ENCODE data around the gene DNAJC7.
A peak's percentile ranks its signal among the peaks of the same experiment; 100 is the strongest.

Gene DNAJC7

DNA sequence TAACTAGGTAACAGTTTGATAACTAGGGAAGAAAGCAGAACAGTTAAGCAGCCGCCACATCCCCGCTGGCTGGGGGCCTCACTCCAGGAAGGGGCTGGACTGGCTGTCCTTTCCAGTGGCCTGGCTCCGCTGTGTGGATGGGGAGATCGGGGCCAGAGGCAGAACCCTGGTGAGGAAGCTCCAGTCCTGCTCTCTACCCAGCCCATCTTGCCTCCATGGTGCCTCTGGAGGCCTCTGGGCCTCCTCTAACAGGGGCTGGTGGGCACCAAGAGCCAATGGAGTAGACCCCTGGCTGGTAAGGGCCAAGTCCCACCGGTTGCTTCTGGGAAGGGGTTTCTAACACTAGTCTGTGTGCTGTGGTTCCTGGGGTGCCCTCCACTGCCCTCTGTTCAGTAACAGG is 42.6 kb downstream of the DNAJC7 start:
- no peak for DNase-seq

DNA sequence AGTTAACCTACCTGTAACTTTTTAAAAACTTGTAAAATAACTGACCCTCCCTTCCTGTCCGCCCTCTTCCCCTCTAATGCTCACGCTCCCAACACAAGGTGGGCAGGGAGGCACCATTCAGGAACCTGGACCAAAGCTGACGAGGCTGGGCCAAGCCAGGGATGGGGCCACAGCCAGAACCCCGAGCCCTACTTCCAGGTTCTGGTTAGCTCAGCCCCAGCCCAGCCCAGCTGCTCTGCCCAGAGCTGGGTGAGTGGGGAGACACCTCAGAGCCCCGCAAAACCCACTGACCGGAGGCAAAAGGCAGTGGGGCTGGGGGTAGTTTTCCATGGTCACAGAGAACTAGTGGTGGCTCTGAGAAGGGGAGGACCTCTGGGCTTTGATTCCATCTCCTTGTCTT is 43.2 kb downstream of the DNAJC7 start:
- no peak for DNase-seq

DNA sequence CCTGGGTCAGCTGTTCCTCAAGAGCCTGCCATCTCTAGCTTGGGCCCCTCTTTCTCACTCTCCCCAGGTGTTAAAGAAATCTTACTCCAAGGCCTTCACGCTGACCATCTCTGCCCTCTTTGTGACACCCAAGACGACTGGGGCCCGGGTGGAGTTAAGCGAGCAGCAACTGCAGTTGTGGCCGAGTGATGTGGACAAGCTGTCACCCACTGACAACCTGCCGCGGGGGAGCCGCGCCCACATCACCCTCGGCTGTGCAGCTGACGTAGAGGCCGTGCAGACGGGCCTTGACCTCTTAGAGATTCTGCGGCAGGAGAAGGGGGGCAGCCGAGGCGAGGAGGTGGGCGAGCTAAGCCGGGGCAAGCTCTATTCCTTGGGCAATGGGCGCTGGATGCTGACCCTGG is 43.8 kb downstream of the DNAJC7 start:
- no peak for DNase-seq

DNA sequence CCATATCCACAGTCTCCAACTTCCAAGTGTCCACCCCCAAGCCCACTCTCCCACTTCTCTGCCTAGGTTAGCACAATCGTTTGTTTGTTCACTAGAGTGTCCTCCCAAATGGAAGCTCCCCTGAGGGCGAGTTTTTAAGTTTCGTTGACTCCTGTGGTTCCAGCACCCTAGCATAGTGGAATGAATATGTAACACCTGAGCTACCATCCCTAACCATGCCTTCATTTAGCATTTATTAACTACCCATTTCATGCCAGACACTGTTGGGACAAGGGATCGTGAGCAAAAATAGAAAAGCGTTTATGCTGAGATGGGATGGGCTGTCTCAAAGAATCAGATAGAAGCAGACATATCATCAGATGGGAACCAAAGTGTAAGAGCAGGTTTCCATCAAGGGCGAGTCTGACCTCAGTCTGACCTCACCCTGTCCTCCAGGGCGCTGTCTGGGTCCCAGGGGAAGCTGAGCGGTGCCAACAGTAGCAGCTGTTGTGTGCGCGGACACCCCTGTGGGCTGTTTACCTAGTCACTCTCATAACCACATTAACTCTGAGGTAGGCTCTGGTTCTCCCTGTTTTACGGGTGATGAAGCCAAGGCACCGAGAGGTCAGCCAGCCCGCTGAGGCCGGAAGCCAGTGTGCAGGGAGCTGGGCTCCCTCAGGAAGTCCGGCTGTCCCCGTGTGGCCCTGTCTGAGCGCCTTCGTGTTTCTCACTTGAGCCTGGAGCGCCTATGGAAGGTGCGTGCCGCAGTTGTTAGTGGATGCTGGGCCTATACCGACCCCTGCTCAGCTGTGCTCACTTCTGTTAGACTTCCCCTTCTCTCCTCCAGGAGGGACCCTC is 44.5 kb downstream of the DNAJC7 start:
- no peak for DNase-seq

DNA sequence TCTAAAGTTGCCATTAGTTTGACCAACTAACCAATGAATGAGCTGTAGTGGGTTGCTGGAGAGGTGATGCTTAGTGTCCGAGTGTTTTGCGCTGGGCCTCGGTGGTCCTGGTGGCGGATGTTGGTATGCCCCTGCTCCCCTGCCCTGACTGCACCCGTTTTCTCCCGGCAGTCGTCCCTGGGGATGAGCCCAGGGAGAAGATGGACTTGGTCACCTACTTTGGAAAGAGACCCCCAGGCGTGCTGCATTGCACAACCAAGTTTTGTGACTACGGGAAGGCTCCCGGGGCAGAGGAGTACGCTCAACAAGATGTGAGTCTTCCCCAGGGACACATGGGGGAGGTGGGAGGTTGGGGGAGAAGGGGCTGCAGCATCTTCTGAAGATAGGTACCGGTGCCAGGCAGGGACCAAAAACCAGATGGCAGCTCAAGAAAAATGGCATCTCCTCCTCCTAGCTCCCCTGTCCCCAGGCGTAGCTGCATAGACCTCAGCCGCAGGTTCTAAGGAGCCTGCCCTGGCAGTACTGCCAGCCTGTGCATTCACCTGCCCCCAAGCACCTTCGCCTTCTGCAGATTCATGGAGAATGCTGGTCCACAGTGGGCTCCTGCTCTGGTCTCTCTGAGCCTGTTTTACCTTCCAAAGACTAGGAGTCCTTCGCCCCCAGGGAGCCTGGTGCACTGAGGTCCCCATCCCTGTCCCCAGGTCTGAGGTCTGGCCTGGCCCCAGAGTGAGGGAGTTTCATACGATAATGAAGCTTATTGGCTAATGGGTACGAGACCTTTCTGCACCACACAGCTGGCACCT is 45.3 kb downstream of the DNAJC7 start:
- DNase-seq, result no peak

DNA sequence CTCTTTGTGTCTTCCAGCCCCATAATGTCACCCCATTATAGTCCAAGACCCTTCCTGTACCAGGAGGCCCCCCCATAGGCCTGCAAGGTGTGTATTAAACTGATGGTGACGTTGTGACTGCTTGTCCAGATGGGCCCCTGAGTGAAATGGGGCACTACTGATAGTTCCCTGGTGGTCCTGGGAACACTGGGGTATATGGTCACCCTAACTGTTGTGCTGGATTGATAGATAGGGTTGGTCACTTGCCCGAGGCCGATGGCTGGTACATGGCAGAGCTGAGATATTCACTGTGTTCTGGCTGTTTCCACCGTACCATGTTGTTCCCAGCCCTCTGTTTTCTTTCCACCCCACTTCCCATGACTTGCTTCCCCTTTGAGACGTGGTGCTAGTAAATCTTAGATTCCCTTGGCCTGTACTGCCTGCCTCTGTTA is 46.3 kb downstream of the DNAJC7 start:
- no peak for DNase-seq

DNA sequence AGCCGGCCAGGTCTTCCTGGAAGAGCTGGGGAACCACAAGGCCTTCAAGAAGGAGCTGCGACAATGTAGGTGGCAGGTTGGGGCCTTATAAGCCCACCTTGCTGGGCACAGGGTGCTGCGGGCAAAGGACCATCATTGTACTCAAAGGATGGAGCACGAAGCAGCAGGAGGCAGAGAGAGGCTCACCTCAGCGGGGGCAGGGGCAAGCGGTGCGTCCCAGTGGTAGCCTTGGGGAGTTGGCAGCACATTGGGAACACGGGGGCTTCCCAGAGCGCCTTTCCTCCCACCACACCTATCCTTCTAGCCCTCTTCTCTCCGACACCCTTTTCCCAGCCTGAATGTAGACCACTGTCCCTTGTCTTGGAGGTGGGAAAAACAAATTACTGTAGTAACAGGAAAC is 48.6 kb downstream of the DNAJC7 start:
- no peak for DNase-seq

DNA sequence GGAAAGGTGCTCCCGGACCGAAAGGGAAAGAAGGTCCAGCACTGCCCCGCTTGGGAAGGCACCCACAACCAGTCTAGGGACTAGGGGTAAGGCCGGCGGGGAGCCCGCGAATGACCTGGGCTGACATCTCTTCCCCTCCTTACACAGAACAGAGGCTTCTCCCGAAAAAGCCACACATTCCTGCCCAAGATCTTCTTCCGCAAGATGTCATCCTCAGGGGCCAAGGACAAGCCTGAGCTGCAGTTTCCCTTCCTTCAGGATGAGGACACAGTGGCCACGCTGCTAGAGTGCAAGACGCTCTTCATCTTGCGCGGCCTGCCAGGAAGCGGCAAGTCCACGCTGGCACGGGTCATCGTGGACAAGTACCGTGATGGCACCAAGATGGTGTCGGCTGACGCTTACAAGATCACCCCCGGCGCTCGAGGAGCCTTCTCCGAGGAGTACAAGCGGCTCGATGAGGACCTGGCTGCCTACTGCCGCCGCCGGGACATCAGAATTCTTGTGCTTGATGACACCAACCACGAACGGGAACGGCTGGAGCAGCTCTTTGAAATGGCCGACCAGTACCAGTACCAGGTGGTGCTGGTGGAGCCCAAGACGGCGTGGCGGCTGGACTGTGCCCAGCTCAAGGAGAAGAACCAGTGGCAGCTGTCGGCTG is 49.2 kb downstream of the DNAJC7 start:
- DNase-seq, result no peak

DNA sequence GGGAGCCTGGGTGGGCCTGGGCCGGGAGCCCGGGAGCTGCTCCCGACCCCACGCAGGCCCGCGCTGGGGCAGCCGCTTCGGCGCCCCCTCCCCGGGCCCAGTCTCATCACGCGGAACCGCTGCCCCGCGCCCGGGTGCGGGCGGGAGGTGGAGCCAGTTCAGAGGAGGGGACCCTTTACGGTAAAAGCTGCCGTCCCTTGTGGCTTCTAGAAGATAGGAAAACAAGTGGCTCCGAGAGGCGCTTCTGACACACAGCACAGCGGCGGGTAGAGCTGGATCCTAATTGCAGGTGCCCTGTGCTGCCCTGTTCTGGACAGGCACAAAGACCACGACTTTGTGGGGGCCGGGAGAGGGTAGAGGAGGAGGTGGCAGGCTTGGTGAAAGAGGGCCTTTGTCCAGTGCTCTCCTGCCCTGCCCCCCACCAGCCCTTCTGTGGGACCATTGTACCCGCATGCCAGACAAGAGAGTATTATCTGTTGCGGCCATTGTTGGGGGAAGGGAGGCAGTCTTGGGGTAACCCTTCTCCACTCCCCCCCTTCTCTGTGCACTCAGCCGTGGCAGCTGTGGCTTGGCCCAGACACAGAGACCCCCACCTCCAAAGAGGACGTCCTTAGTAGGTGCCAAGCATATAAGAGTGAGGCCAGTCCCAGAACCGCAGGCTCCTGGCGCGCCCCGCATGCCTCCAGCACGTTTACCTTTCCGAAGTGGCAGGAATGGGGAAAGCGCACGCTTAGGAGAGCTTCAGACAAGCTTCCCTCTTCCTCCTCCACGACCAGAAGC is 49.9 kb downstream of the DNAJC7 start:
- no peak for DNase-seq

DNA sequence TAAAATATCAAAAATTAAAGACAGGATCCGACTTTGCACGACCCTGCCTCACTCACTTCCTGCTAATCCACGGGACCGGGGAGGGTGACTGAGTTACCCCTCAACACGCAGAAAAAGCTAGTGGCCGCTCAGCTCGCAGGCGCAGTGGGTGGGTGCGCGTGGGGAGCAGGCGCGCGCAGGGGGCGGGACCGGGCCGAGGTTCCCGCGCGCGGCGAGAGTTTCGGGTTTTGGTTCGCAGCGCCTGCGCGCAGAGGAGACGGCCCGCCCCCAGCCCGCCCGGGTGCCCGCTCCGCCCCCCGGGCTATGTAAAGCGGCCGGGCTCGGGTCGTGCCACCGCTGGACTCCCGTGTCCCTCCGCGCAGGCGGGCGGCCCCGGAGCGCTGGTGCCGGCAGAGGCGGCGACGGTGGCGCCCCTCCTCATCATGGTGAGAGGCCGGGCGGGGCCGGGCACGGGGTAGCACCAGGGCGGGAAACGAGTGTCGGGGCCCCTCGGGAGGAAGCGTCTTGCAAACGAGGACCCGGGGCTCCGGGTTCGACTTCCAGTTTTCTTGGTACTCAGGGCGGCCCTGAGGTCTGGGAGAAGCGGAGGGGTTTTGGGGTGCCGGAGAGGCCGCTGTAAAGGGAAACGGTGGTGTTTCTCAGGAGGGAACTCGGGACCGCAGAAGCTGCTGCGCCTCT is 50.6 kb downstream of the DNAJC7 start, which contains the start of gene CNP:
Gene CNP (plus strand): TSS at position 333 of the 678 bp plus-strand sequence. CDS start 90 bp downstream, at position 423.
- no peak for DNase-seq

DNA sequence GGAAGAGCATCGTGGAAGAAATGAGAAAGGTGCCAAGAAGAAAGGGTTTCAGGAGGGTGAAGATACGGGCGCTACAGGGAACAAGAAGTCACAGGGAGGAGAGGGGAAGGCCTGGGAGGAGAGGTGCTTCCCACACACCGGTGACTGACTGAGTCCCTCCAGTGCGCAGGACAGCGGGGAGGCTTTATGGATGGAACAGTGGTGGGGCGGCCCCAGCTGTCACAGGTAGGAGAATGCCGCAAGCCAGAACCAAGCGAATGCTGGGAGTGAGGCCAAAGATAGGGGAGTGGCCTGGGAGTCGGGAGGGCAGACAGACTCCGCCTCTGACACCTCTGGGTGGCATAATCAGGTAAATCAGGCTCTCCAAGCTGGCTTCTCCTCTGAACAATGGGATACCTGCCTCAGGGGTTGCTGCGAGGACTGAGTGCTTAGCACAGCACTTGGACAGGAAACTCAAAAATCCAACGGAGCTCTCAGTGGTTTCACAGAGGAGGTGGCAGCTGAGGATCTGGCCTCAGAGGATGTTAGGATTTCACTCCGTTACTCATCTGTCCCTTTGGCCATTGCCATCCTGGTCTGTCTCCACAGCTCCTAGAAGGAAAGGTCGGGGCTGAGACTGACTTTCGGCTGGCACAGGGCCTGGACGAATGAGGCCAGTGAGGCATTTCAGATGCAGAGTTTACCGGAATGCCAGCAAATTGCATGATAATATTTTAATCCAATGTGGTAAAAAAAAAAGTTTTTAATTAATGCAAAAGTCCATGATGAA is 51.4 kb downstream of the DNAJC7 start:
- peak; percentile 90 for DNase-seq

DNA sequence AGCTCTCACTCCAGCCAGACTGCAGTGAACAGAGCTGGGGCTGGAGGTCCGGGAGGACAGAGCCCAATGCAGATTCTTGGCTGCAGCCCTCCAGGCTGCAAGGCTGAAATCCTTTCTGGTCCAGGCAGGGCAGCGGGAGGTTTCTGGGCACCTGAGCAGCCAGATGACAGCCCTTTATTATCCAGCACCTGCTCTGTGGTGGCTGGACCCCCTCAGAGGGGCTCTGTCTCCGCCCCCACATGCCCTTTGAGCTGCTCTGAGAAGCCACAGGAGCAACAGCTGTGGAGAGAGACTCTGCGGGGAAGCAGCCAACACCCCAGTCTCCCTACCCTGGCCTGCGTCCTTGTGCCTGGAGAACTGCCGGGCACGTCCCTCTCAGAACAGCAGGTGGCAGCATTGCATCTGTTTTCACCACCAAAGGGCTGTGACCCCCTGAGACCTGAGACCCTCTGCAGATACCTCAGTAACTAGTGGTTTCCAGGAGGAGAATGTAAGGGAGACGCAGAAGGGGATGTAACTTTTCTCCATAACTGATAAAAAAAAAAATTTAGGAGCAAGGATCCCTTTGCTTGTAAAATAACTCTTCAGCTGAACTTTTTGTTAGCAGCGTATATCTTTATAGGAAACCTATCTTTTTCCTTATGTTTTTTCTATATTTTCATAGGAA is 54.3 kb downstream of the DNAJC7 start:
- no peak for DNase-seq

DNA sequence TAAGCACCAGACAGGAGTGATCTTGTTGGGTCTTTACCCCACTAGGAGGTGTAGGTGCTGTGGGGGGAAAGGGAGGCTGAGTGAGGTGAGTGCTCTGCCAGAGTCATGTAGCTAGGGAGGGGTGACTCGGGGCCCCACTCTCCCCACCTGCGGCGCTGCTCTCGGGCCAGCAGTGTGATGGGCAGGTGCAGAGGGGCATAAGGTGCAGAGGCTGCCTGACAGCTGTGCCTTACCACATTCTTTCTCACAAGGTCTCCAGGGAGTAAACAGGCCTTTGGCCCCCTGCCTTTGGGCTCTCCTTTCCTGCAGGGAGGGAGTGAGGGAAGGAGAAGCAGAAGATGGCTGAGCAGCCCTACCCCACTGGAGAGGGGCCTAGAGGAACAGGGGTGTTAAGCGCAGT is 55.1 kb downstream of the DNAJC7 start:
- no peak for DNase-seq

DNA sequence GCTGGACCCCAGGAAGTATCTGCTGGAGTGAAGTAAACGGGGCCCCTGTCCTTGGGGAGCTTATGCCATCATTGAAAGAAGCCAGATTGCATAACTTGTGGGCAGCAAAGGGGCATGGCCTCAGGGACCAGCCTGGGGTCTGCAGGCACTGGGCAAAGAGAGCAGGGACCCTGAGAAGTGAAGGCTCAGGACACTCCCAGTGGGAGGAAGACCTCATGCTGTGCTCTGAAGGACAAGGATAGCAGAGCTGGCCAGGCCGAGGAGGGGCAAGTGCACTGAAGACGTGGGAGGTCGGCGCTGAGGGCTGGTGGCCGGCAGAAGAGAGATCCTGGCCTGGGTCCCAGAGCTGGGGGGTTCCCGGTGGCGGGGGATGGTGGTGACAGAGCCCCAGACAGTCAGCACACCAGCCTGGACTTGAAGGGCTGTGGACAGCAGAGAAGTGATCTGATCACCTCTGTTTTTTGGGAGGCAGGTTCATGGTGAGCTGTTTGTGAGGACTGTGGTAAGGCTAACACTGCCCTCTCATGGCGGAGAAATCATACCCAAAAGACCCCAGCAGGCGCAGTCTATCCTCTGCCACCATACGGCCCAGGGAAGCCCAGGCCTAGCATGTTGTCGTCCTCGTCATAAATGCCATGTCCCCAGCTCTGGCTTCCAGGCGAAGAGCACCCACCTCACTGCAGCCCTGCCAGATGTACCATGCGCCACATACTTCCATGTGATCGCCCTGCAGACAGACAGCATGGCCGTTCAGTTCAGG is 57.7 kb downstream of the DNAJC7 start:
- DNase-seq, result no peak

DNA sequence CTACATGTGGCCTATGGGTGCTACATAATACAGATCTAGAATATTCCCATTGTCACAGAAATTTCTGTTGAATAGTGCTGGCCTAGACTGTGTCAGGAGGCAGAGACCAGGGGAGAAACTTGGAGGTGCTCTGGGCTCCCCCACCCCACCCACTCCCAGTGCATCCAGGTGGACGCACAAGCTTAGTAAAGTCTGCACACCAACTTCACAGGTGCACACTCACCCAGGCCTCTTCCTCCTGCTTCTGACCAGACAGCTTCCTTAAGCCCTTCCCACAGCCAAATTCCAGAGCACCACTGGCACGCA is 58.3 kb downstream of the DNAJC7 start:
- no peak for DNase-seq

DNA sequence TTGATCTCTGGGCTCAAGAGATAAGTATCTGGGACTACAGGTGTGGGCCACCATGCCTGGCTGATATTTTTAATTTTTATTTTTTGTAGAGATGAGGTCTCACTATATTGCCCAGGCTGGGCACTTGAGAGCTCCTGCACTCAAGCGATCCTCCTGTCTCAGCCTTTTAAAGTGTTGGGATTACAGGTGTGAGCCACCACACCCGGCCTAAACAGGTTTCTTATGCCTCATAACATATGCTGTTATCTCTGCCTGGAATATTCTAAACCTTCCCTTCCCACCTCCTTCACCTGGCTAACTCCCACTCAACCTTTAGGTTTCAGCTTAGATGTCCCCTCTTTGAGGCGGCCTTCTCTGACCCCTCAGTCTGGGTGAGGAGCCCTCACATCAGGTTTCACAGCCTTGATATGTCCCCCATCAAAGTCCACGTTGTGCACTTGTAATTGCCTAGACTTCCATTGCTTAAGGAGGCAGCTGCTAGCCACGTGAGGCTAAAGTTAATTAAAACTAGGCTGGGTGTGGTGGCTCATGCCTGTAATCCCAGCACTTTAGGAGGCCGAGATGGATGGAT is 59.3 kb downstream of the DNAJC7 start:
- DNase-seq, result no peak

DNA sequence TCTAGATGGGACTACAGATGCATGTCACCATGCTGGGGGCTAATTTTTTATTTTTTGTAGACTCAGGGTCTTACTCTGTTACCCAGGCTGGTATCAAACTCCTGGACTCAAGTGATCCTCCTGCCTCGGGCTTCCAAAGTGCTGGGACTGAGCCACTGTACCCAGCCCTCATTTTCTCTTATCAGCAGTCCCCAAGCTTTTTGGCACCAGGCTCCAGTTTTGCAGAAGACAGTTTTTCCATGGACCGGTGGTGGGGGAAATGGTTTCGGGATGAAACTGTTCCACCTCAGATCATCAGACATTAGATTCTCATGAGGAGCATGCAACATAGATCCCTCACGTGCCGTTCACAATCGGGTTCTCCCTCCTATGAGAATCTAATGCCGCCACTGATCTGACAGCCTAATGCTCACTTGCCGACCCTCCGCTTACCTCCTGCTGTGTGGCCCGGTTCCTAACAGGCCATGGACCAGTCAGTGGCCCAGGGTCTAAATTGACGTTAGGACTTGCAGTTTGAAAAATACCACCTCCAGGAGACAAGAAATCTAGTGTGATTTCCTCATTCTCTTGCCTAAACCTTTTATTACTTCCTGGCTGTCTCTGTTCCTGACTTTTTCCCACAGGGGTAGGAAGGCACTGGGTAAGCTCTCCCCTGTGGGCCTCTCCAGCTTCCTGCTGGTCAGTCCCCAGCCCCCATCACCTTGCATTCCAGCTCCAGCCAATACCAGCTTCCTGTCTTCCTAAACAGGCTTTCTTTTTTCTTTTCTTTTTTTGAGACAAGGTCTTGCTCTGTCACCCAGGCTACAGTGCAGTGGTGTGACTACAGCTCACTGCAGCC is 60.0 kb downstream of the DNAJC7 start:
- no peak for DNase-seq

DNA sequence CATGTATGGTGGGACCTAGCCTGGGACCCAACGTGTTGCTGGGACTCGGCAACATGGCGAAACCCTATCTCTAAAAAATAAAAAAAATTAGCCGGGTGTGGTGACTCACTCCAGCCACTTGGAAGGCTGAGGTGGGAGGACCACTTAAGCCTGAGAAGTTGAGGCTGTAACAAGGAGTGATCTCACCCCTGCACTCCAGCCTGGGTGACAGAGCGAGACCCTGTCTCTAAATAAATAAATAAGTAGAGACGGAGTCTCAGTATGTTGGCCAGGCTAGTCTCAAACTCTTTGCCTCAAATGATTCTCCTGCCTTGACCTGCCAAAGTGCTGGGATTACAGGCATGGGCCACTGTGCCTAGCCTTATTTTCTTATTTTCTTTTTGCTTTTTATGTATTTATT is 60.7 kb downstream of the DNAJC7 start:
- DNase-seq, result no peak
